Fibroblast of the conjunctiva (primary cell): ENCODE data around the gene LRP1.

ENCODE experiments used
- DNase-seq: peaks from one replicate; pipeline ENCODE4 v3.0.0-alpha.2; 2010; ENCODE audit warnings: low read depth

Gene LRP1

GRCh38 chr12:57258977-57259970 is 131.0 kb downstream of the LRP1 start:
- no peak for DNase-seq

GRCh38 chr12:57260366-57260765 is 132.1 kb downstream of the LRP1 start:
- DNase-seq, result no peak

- no peak for DNase-seq
These were observed 133.2 kb downstream of the LRP1 start for GRCh38 chr12:57261428-57261865.

GRCh38 chr12:57262126-57262822 is 134.0 kb downstream of the LRP1 start:
- DNase-seq, result no peak
